ENCODE measurements around the gene SKI. TPM values are rescaled to one million over a fixed set of nuclear protein-coding genes. Genes with fewer than 3 reads are reported as not detected.

SKI gene
- total and polyA plus RNA-seq, 2 of the 8 experiments (the other 6 are each of a cell fraction or from before 2014, with no cell fraction given) = 8.3 to 87.6 TPM

- no peak for TF ChIP-seq ATF2 (IDR thresholded peaks at IDR 0.05; ENCODE audit: low read length)
- no peak for TF ChIP-seq RXRA (IDR thresholded peaks at IDR 0.05; ENCODE audit: insufficient read depth, low read depth, low read length)
These were observed 109.0 kb downstream of the SKI start (continued) for GRCh38 chr1:2337081-2337480.

Data from H1 (cell line).